Measurements from ENCODE around the gene PSME1.
"Not testable (repeated sequence)": the region's sequence is repeated elsewhere in the genome, so short reads cannot be mapped to it uniquely, and the experiment has no call there.

Gene PSME1

DNA sequence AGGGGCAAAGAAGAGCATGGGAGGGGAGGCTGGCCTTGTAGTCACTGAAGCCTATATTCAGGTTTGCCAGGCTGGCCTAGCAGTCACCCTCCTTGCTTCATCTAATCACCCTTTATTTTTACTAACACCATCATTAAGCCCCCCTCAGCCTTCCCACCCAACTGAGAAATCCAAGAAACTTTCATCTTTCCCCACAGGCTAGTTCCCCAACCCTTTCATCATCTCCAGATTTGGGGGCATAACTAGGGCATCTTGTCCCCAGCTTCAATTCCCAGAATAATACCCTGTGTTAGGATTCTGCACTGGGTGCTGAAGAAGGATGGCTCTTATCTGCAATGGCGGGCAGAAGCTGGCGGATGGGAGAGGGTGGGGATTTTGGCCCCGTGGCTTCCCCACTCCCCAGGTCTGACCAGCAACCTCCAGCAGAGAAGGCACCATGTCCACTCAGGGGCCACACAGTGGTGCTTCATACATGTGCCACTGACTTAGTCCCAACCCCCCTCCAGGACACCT is 35.0 kb upstream of the PSME1 start:
- no peaks in the 10 kb centered on the region for H3K27me3 ChIP-seq (replicated peaks; ENCODE audit: control insufficient read depth, insufficient read depth, low read length)
- H3K4me3 ChIP-seq (replicated peaks; ENCODE audit: low read depth, low read length), result no peak overlapping the region
- peaks cover 41% of the 10 kb centered on the region for H3K36me3 ChIP-seq (ENCODE audit: control insufficient read depth, insufficient read depth, low read length)
- TF ChIP-seq, protein P1, sequence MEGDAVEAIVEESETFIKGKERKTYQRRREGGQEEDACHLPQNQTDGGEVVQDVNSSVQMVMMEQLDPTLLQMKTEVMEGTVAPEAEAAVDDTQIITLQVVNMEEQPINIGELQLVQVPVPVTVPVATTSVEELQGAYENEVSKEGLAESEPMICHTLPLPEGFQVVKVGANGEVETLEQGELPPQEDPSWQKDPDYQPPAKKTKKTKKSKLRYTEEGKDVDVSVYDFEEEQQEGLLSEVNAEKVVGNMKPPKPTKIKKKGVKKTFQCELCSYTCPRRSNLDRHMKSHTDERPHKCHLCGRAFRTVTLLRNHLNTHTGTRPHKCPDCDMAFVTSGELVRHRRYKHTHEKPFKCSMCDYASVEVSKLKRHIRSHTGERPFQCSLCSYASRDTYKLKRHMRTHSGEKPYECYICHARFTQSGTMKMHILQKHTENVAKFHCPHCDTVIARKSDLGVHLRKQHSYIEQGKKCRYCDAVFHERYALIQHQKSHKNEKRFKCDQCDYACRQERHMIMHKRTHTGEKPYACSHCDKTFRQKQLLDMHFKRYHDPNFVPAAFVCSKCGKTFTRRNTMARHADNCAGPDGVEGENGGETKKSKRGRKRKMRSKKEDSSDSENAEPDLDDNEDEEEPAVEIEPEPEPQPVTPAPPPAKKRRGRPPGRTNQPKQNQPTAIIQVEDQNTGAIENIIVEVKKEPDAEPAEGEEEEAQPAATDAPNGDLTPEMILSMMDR (IDR thresholded peaks at IDR 0.05; ENCODE audit: insufficient read depth, low read length, poor library complexity, severe bottlenecking), result no peak
- DNase-seq (ENCODE audit: extremely low read depth, insufficient read length), result no peak

DNA sequence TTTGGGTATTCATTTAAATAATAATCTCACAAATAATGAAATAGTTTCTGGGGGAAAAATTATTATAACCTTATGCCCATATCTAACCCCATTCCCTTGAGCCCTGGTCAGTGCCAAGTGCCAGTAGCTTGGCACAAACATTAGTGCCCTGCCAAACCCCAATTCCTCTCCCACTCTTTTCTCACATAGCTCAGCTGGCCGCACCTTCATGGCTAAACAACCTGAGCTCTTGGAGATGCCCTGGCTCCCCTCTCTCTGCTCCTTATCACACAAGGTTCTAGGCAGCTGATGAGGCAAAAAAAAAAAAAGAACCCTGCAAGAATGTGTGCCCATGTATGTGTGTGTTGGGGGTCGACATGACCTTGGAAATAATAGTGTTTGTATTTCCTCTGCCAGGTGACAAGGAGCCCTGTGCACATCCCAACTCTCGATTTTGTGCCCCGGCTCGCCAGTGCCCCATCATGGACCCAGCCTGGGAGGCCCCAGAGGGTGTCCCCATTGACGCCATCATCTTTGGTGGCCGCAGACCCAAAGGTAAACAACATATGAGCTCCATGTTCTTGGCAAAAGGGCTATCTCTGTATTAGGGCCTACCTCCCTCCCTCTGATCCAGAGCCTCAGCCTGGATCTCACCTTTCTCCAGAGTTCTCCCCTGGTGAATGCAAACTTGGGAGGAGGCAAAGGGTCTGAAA is 33.5 kb upstream of the PSME1 start:
- Histone ChIP-seq H3K27me3 (replicated peaks; ENCODE audit: control insufficient read depth, insufficient read depth, low read length) (no peaks in the 10 kb centered on the region), H3K4me3 (replicated peaks; ENCODE audit: low read depth, low read length) (no peak overlapping the region), H3K36me3 (ENCODE audit: control insufficient read depth, insufficient read depth, low read length) (peaks cover 37% of the 10 kb centered on the region)
- TF ChIP-seq, protein P1 (IDR thresholded peaks at IDR 0.05; ENCODE audit: insufficient read depth, low read length, poor library complexity, severe bottlenecking), result no peak
- DNase-seq (ENCODE audit: extremely low read depth, insufficient read length), result no peak

DNA sequence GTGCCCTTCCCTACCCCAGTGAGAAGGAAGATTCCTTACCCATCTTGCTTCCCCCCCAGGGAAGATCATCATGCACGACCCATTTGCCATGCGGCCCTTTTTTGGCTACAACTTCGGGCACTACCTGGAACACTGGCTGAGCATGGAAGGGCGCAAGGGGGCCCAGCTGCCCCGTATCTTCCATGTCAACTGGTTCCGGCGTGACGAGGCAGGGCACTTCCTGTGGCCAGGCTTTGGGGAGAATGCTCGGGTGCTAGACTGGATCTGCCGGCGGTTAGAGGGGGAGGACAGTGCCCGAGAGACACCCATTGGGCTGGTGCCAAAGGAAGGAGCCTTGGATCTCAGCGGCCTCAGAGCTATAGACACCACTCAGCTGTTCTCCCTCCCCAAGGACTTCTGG is 32.5 kb upstream of the PSME1 start:
- no peak for DNase-seq (ENCODE audit: extremely low read depth, insufficient read length)
- no peak overlapping the region for H3K4me3 ChIP-seq (replicated peaks; ENCODE audit: low read depth, low read length)
- TF ChIP-seq, protein P1 (IDR thresholded peaks at IDR 0.05; ENCODE audit: insufficient read depth, low read length, poor library complexity, severe bottlenecking), result no peak
- no peaks in the 10 kb centered on the region for H3K27me3 ChIP-seq (replicated peaks; ENCODE audit: control insufficient read depth, insufficient read depth, low read length)
- peaks cover 32% of the 10 kb centered on the region for H3K36me3 ChIP-seq (ENCODE audit: control insufficient read depth, insufficient read depth, low read length)

DNA sequence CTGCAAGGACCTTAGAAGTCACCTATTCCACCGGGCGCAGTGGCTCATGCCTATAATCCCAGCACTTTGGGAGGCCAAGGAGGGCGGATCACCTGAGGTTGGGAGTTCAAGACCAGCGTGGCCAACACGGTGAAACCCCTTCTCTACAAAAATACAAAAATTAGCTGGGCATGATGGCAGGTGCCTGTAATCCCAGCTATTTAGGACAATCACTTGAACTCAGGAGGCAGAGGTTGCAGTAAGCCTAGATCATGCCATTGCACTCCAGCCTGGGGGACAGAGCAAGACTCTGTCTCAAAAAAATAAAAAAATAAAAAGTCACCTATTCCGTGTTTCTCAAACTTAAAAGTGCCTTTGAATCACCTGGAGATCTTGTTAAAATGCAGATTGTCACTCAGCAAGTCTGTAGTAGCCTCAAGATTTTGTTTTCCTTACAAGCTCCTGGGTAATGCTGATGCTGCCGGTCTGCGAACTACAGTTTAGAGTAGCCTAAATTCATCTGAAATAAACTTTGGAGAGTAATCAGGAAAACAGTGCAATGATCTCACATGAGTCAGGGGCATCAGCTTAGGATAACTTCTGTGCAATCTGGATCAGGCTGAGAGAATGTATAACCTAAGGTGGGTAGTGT is 30.3 kb upstream of the PSME1 start:
- H3K36me3 ChIP-seq (ENCODE audit: control insufficient read depth, insufficient read depth, low read length), result peaks cover 12% of the 10 kb centered on the region
- DNase-seq (ENCODE audit: extremely low read depth, insufficient read length); H3K4me3 ChIP-seq (replicated peaks; ENCODE audit: low read depth, low read length); H3K27me3 ChIP-seq (replicated peaks; ENCODE audit: control insufficient read depth, insufficient read depth, low read length): not testable (repeated sequence)

GRCh38 chr14:24106672-24107271 is 29.2 kb upstream of the PSME1 start:
- Histone ChIP-seq H3K4me3 (replicated peaks; ENCODE audit: low read depth, low read length) (no peak overlapping the region), H3K27me3 (replicated peaks; ENCODE audit: control insufficient read depth, insufficient read depth, low read length) (no peaks in the 10 kb centered on the region), H3K36me3 (ENCODE audit: control insufficient read depth, insufficient read depth, low read length) (peaks cover 12% of the 10 kb centered on the region)
- TF ChIP-seq, protein P1 (IDR thresholded peaks at IDR 0.05; ENCODE audit: insufficient read depth, low read length, poor library complexity, severe bottlenecking), result no peak
- DNase-seq (ENCODE audit: extremely low read depth, insufficient read length), result no peak

GRCh38 chr14:24108336-24108874 is 27.6 kb upstream of the PSME1 start:
- H3K27me3 ChIP-seq (replicated peaks; ENCODE audit: control insufficient read depth, insufficient read depth, low read length), result no peaks in the 10 kb centered on the region
- DNase-seq (ENCODE audit: extremely low read depth, insufficient read length), result no peak
- TF ChIP-seq, protein P1 (IDR thresholded peaks at IDR 0.05; ENCODE audit: insufficient read depth, low read length, poor library complexity, severe bottlenecking), result no peak
- H3K4me3 ChIP-seq (replicated peaks; ENCODE audit: low read depth, low read length), result no peak overlapping the region
- peaks cover 3% of the 10 kb centered on the region for H3K36me3 ChIP-seq (ENCODE audit: control insufficient read depth, insufficient read depth, low read length)

All from GM06990 (cell line).